ENCODE measurements around the gene XKR7. TPM values are rescaled to one million over a fixed set of nuclear protein-coding genes. Genes with fewer than 3 reads are reported as not detected.

XKR7 gene
- polyA plus RNA-seq, 4 donors = 0.21 to 0.37 TPM; not detected in 2

DNA sequence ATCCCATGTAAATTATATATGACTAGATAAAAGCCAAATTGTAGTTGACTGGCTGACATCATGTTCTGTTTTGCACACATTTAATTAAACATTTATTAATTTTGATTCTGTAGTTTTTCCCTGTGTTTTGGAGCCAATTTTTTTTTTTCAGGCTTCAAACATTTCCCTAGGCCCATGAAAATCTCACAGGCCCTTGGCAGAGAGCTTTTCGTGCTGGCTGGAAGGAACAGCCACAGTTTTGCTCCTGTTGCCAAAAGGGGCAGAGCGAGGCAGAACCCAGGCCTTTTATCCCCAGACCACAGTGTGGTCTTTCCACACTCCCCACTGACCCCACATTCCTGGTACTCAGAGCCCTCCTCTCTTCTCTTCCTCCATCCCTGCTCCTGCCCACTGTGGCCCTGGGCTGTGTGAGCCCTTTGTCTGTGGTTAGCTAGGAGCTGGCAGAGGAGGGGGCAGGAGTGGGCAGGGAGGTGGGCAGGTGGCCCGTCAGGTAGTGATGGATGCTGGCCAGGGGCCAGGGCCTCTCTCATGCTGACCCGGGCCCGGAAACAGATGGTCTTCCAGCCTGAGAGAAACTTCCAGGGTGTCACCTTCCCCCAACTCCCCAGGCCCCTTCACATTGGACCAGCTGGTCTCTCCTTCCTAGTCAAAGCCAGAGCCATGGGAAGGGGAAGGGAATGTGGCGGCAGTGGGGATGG lies 22.8 kb downstream of the XKR7 start:
- 55 to 71% (median 59%) methylated on average over 6 of the region's 6 CpGs for WGBS, 3 donors
- H3K27ac ChIP-seq (ENCODE audit: low read depth in 1 of 3, low read length in 2 of 3) = no peak overlapping the region
- H3K4me3 ChIP-seq (ENCODE audit: low read depth in 1 of 3, low read length in 3 of 3) = no peak overlapping the region
- FAIRE-seq = no peak
- DNase-seq = no peak
- H3K9me3 ChIP-seq (ENCODE audit: control insufficient read depth in 2 of 2, insufficient read depth in 1 of 2, low read depth in 1 of 2, low read length in 1 of 2) = no peaks in the 10 kb centered on the region
- no peaks in the 10 kb centered on the region for H3K36me3 ChIP-seq (ENCODE audit: control insufficient read depth in 3 of 3, insufficient read depth in 2 of 3, low read depth in 1 of 3, low read length in 3 of 3)
- H3K4me1 ChIP-seq (ENCODE audit: control insufficient read depth in 3 of 3, insufficient read depth in 2 of 3, low read depth in 1 of 3, low read length in 2 of 3) = no peaks in the 10 kb centered on the region
- H3K27me3 ChIP-seq (ENCODE audit: control insufficient read depth in 3 of 3, insufficient read depth in 3 of 3, low read length in 3 of 3) = peaks cover 5 to 20% (median 8%) of the 10 kb centered on the region in 3 donors

DNA sequence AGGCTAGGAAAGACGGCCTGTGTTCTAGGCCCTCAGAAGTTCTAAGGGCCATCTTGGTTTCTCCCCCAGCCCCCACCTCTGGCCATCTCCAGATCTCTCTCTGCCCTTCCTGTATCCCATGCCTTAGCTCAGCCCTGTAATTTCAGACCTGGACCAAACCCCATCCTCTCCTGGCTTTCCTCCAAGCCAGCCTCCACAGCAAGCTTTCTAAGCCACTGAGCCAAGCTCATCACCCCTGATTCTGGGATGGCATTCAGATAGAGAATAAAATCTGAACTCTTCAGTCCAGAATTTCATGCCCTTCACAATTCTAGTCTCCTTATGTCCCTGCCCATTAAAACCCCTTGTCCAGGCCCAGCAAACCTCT lies 23.4 kb downstream of the XKR7 start:
- WGBS, 3 donors = 64 to 67% (median 64%) methylated on average over 1 of the region's 1 CpG

DNA sequence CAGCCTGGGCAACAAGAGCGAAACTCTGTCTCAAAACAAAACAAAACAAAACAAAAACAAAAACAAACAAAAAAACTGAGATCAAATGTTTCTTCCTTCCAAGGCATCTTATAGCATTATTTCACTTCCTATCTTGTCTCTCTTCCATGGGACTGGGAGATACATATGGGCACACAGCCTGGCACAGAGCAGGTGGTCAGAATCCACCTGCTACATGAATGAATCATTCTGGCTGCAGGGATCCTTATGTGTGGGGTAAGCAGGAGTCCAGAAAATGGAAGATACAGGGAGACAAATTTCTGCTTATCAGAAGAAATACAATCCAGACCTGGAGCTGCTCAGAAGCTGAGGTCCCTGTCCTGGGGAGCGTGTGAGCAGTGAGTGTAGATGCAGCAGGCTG lies 24.1 kb downstream of the XKR7 start:
- no peaks in the 10 kb centered on the region for H3K9me3 ChIP-seq (ENCODE audit: control insufficient read depth in 2 of 2, insufficient read depth in 1 of 2, low read depth in 1 of 2, low read length in 1 of 2)
- no peak for FAIRE-seq
- WGBS, 3 donors = 53 to 79% (median 58%) methylated on average over 2 of the region's 2 CpGs

More for the DNA sequence above, 23.4 kb downstream of the XKR7 start:
- Histone ChIP-seq H3K9me3 (ENCODE audit: control insufficient read depth in 2 of 2, insufficient read depth in 1 of 2, low read depth in 1 of 2, low read length in 1 of 2) (no peaks in the 10 kb centered on the region), H3K4me1 (ENCODE audit: control insufficient read depth in 3 of 3, insufficient read depth in 2 of 3, low read depth in 1 of 3, low read length in 2 of 3) (no peaks in the 10 kb centered on the region), H3K27ac (ENCODE audit: low read depth in 1 of 3, low read length in 2 of 3) (no peak overlapping the region), H3K27me3 (ENCODE audit: control insufficient read depth in 3 of 3, insufficient read depth in 3 of 3, low read length in 3 of 3) (peaks cover 5 to 20% (median 8%) of the 10 kb centered on the region in 3 donors), H3K36me3 (ENCODE audit: control insufficient read depth in 3 of 3, insufficient read depth in 2 of 3, low read depth in 1 of 3, low read length in 3 of 3) (no peaks in the 10 kb centered on the region), H3K4me3 (ENCODE audit: low read depth in 1 of 3, low read length in 3 of 3) (no peak overlapping the region)
- FAIRE-seq (no peak), DNase-seq (no peak)

DNA sequence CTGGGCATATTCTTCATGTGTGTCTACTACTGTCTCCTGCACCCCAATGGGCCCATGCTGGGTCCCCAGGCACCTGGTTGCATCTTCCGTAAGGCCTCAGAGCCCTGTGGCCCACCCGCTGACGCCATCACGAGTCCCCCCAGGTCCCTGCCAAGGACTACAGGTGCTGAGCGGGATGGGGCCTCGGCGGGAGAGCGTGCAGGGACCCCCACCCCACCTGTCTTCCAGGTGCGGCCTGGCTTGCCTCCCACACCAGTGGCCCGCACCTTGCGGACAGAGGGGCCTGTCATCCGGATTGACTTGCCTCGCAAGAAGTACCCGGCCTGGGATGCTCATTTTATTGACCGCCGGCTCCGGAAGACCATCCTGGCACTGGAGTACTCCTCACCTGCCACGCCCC lies 29.0 kb downstream of the XKR7 start:
- no peak overlapping the region for H3K27ac ChIP-seq (ENCODE audit: low read depth in 1 of 3, low read length in 2 of 3)
- H3K27me3 ChIP-seq (ENCODE audit: control insufficient read depth in 3 of 3, insufficient read depth in 3 of 3, low read length in 3 of 3) = peaks cover 5 to 20% (median 10%) of the 10 kb centered on the region in 3 donors
- no peaks in the 10 kb centered on the region for H3K9me3 ChIP-seq (ENCODE audit: control insufficient read depth in 2 of 2, insufficient read depth in 1 of 2, low read depth in 1 of 2, low read length in 1 of 2)
- DNase-seq (no peak), FAIRE-seq (no peak)
- no peaks in the 10 kb centered on the region for H3K36me3 ChIP-seq (ENCODE audit: control insufficient read depth in 3 of 3, insufficient read depth in 2 of 3, low read depth in 1 of 3, low read length in 3 of 3)
- no peak overlapping the region for H3K4me3 ChIP-seq (ENCODE audit: low read depth in 1 of 3, low read length in 3 of 3)
- WGBS, 3 donors = 91 to 94% (median 94%) methylated on average over 18 of the region's 18 CpGs
- no peaks in the 10 kb centered on the region for H3K4me1 ChIP-seq (ENCODE audit: control insufficient read depth in 3 of 3, insufficient read depth in 2 of 3, low read depth in 1 of 3, low read length in 2 of 3)

More for the DNA sequence above, 24.1 kb downstream of the XKR7 start:
- DNase-seq = no peak
- Histone ChIP-seq H3K4me3 (ENCODE audit: low read depth in 1 of 3, low read length in 3 of 3) (no peak overlapping the region), H3K27me3 (ENCODE audit: control insufficient read depth in 3 of 3, insufficient read depth in 3 of 3, low read length in 3 of 3) (peaks cover 5 to 20% (median 10%) of the 10 kb centered on the region in 3 donors), H3K27ac (ENCODE audit: low read depth in 1 of 3, low read length in 2 of 3) (no peak overlapping the region), H3K36me3 (ENCODE audit: control insufficient read depth in 3 of 3, insufficient read depth in 2 of 3, low read depth in 1 of 3, low read length in 3 of 3) (no peaks in the 10 kb centered on the region), H3K4me1 (ENCODE audit: control insufficient read depth in 3 of 3, insufficient read depth in 2 of 3, low read depth in 1 of 3, low read length in 2 of 3) (no peaks in the 10 kb centered on the region)

DNA sequence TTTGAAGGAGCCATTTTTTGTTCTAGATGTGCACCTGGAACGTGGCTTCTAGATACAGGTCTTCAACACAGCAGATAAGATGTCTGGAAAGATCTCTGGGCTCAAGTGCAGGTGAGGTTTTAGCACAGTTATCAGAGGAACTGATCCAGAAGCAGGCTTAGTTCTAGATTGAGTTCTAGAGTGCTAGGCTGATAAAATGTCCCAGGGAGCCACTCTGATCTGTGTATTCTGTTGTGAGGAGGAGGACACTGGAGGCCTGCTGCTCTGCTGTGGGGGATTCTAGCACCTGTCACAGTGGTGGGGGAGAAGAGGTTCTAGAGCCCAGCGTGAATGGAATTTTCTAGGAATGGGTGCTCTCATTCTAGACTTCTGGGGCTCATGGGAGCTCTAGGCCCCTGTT lies 30.3 kb downstream of the XKR7 start:
- Histone ChIP-seq H3K36me3 (ENCODE audit: control insufficient read depth in 3 of 3, insufficient read depth in 2 of 3, low read depth in 1 of 3, low read length in 3 of 3) (no peaks in the 10 kb centered on the region), H3K4me3 (ENCODE audit: low read depth in 1 of 3, low read length in 3 of 3) (no peak overlapping the region), H3K9me3 (ENCODE audit: control insufficient read depth in 2 of 2, insufficient read depth in 1 of 2, low read depth in 1 of 2, low read length in 1 of 2) (no peaks in the 10 kb centered on the region), H3K27me3 (ENCODE audit: control insufficient read depth in 3 of 3, insufficient read depth in 3 of 3, low read length in 3 of 3) (peaks cover 5 to 20% (median 9%) of the 10 kb centered on the region in 3 donors), H3K27ac (ENCODE audit: low read depth in 1 of 3, low read length in 2 of 3) (no peak overlapping the region), H3K4me1 (ENCODE audit: control insufficient read depth in 3 of 3, insufficient read depth in 2 of 3, low read depth in 1 of 3, low read length in 2 of 3) (no peaks in the 10 kb centered on the region)
- no peak for DNase-seq
- 46 to 64% (median 50%) methylated on average over 2 of the region's 2 CpGs for WGBS, 3 donors
- FAIRE-seq = no peak

DNA sequence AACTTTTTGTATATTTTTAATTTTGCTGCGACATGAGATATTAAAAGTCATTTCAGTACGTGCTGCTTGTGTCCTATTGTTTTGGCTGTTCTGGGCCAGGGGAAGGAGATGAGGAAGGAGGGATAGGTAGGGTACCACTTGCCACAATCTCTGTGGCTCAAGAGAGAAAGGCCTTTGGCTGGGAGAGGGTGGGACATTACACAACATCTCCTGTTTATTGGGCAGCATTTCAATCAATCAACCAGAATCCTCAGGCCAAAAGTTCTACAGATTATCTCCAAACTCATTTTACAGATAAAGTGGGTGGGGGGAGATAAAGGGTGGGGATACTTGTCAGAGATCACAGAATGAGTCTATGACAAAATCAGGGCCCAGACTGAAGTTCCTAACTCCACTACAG lies 35.4 kb downstream of the XKR7 start:
- FAIRE-seq (no peak), DNase-seq (no peak)
- Histone ChIP-seq H3K9me3 (ENCODE audit: control insufficient read depth in 2 of 2, insufficient read depth in 1 of 2, low read depth in 1 of 2, low read length in 1 of 2) (no peaks in the 10 kb centered on the region), H3K4me3 (ENCODE audit: low read depth in 1 of 3, low read length in 3 of 3) (no peak overlapping the region), H3K4me1 (ENCODE audit: control insufficient read depth in 3 of 3, insufficient read depth in 2 of 3, low read depth in 1 of 3, low read length in 2 of 3) (no peaks in the 10 kb centered on the region), H3K27me3 (ENCODE audit: control insufficient read depth in 3 of 3, insufficient read depth in 3 of 3, low read length in 3 of 3) (peaks cover 0 to 13% (median 0%) of the 10 kb centered on the region in 3 donors), H3K36me3 (ENCODE audit: control insufficient read depth in 3 of 3, insufficient read depth in 2 of 3, low read depth in 1 of 3, low read length in 3 of 3) (no peaks in the 10 kb centered on the region), H3K27ac (ENCODE audit: low read depth in 1 of 3, low read length in 2 of 3) (no peak overlapping the region)
- WGBS, 3 donors = 65 to 76% (median 69%) methylated on average over 2 of the region's 2 CpGs

DNA sequence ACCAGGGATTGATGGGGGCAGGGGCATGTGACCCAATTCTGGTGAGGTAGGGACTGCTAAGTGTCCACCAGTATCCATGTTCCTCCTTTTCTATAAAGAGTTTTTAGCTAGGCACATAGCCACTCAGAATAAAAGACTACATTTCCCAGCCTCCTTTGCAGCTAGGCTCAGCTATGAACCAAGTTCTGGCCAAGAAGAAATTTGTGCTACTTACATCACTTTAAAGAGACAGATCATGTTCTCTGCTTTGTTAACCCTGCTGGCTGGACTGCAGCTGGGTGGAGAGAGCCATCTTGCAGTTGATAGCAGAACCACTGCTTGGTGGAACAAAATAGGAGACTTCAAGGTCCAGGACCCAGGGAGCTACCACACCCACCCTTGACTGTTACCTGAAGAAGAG lies 37.0 kb downstream of the XKR7 start:
- H3K27ac ChIP-seq (ENCODE audit: low read depth in 1 of 3, low read length in 2 of 3) = no peak overlapping the region
- H3K4me3 ChIP-seq (ENCODE audit: low read depth in 1 of 3, low read length in 3 of 3) = no peak overlapping the region
- no peaks in the 10 kb centered on the region for H3K4me1 ChIP-seq (ENCODE audit: control insufficient read depth in 3 of 3, insufficient read depth in 2 of 3, low read depth in 1 of 3, low read length in 2 of 3)
- H3K9me3 ChIP-seq (ENCODE audit: control insufficient read depth in 2 of 2, insufficient read depth in 1 of 2, low read depth in 1 of 2, low read length in 1 of 2) = no peaks in the 10 kb centered on the region
- DNase-seq (no peak), FAIRE-seq (no peak)
- H3K36me3 ChIP-seq (ENCODE audit: control insufficient read depth in 3 of 3, insufficient read depth in 2 of 3, low read depth in 1 of 3, low read length in 3 of 3) = no peaks in the 10 kb centered on the region
- peaks cover 0 to 17% (median 0%) of the 10 kb centered on the region in 3 donors for H3K27me3 ChIP-seq (ENCODE audit: control insufficient read depth in 3 of 3, insufficient read depth in 3 of 3, low read length in 3 of 3)

DNA sequence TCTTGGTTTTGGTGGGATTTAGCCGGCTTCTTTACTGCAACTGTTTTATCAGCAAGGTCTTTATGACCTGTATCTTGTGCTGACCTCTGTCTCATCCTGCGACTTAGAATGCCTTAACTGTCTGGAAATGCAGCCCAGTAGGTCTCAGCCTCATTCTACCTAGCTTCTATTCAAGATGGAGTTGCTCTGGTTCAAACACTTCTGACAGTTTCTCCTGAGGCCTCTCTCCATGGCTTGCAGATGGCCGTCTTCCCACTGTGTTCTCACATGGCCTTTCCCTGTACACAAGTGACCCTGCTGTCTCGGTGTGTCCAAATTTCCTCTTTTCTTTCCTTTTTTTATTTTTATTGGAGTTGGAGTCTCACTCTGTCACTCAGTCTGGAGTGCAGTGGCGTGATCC lies 38.1 kb downstream of the XKR7 start:
- H3K27me3 ChIP-seq (ENCODE audit: control insufficient read depth in 3 of 3, insufficient read depth in 3 of 3, low read length in 3 of 3) = peaks cover 0 to 20% (median 0%) of the 10 kb centered on the region in 3 donors
- H3K27ac ChIP-seq (ENCODE audit: low read depth in 1 of 3, low read length in 2 of 3) = no peak overlapping the region
- 76 to 80% (median 80%) methylated on average over 5 of the region's 5 CpGs for WGBS, 3 donors
- H3K36me3 ChIP-seq (ENCODE audit: control insufficient read depth in 3 of 3, insufficient read depth in 2 of 3, low read depth in 1 of 3, low read length in 3 of 3) = no peaks in the 10 kb centered on the region
- no peaks in the 10 kb centered on the region for H3K9me3 ChIP-seq (ENCODE audit: control insufficient read depth in 2 of 2, insufficient read depth in 1 of 2, low read depth in 1 of 2, low read length in 1 of 2)
- H3K4me1 ChIP-seq (ENCODE audit: control insufficient read depth in 3 of 3, insufficient read depth in 2 of 3, low read depth in 1 of 3, low read length in 2 of 3) = no peaks in the 10 kb centered on the region
- no peak for DNase-seq
- FAIRE-seq = no peak
- H3K4me3 ChIP-seq (ENCODE audit: low read depth in 1 of 3, low read length in 3 of 3) = no peak overlapping the region

Data from small intestine (tissue), 7 donors.